Activated CD8-positive, alpha-beta memory T cell treated with anti-CD3 and anti-CD28 coated beads, Interleukin-2, amount 10 ng/mL, durations not matched to agents 7 days and 5 days (primary cell): ENCODE results near the gene ADAMTS9. TPM values are rescaled to one million over a fixed set of nuclear protein-coding genes. Genes with fewer than 3 reads are reported as not detected.

Experiments used
- ATAC-seq: fragments of 150-1000 bp; cut with Tn5 transposase; one replicate; pipeline ENCODE4 v1.10.0; 2021; ENCODE audit warnings: moderate library complexity
- CTCF ChIA-PET: fragments of 350-600 bp; sonication (Branson Sonifier 250); formaldehyde crosslinking; loops from one replicate; lab custom pipeline; 2021; ENCODE audit warnings: antibody characterized with exemption; lab: Charles Lee
- DNase-seq: peaks from one replicate; pipeline ENCODE4 v3.0.0-alpha.2; 2020
- H3K27ac Mint-ChIP-seq: one replicate; pipeline ENCODE4 v1.8.0; 2021; ENCODE audit warnings: mild to moderate bottlenecking, mixed read lengths
- H3K27me3 Mint-ChIP-seq: one replicate; pipeline ENCODE4 v1.8.0; 2021; ENCODE audit warnings: mixed read lengths
- H3K36me3 Mint-ChIP-seq: one replicate; pipeline ENCODE4 v1.8.0; 2021; ENCODE audit warnings: mild to moderate bottlenecking, mixed read lengths
- H3K4me1 Mint-ChIP-seq: one replicate; pipeline ENCODE4 v1.8.0; 2021; ENCODE audit warnings: mixed read lengths
- H3K4me3 Mint-ChIP-seq: one replicate; pipeline ENCODE4 v1.8.0; 2021; ENCODE audit warnings: mild to moderate bottlenecking, moderate library complexity, mixed read lengths
- H3K9me3 Mint-ChIP-seq: one replicate; pipeline ENCODE4 v1.8.0; 2022; ENCODE audit warnings: low read depth, mixed read lengths
- total RNA-seq, 2 experiments: library from RNA; stranded (reverse); gene quantifications; one replicate each; pipeline ENCODE4 v1.2.3, GENCODE V29; 2021

Gene ADAMTS9
- total RNA-seq, 2 experiments from 2014 or later, result not detected

DNA sequence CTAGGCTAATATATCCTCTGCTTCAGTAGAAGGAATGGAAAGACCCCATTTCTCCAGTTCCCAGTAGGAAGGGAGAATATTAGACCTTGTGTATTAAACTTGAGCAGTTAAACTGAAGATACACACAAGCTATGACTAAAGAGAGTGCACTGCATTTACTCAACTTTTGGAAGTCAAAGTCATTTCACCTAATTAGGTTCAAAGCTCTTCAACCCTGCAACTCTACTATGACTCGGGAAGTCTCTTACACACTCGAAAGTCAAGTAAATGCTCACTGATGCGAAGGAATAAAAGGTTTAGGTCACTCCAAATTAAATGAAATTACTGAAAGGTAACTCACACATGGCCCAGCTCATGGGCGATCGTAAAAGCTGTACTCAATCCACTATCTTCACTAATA lies 33.8 kb downstream of the ADAMTS9 start:
- ATAC-seq (no peak), DNase-seq (no peak)
- peaks cover 2% of the 10 kb centered on the region for H3K9me3 Mint-ChIP-seq
- no peaks in the 10 kb centered on the region for H3K36me3 Mint-ChIP-seq
- no peaks in the 10 kb centered on the region for H3K27me3 Mint-ChIP-seq
- H3K4me1 Mint-ChIP-seq, result no peaks in the 10 kb centered on the region
- H3K27ac Mint-ChIP-seq, result no peak overlapping the region
- H3K4me3 Mint-ChIP-seq, result no peak overlapping the region
- CTCF ChIA-PET, result no interaction called here

DNA sequence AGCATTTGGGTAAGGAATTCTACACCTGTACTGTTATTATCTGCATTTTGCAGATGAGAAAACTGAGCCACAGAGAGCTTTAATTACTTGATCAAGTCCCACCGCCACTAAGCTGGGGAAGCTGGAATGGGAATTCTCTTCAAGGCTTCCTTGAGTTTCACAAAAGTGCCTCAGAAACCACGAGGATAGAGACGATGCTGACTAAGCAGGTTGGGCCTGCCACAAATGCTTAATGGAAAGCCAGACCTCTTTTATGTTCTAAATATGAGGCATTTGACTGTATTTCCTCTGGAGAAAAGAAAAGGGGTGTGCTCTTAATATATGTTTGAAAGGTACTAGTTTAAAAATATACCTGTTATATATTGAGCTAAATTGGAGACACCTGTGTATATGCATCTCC lies 34.7 kb downstream of the ADAMTS9 start:
- no peaks in the 10 kb centered on the region for H3K4me1 Mint-ChIP-seq
- DNase-seq (no peak), ATAC-seq (no peak)
- H3K4me3 Mint-ChIP-seq, result no peak overlapping the region
- H3K27ac Mint-ChIP-seq, result no peak overlapping the region
- CTCF ChIA-PET, result no interaction called here
- peaks cover 2% of the 10 kb centered on the region for H3K9me3 Mint-ChIP-seq
- H3K27me3 Mint-ChIP-seq, result no peaks in the 10 kb centered on the region
- no peaks in the 10 kb centered on the region for H3K36me3 Mint-ChIP-seq

DNA sequence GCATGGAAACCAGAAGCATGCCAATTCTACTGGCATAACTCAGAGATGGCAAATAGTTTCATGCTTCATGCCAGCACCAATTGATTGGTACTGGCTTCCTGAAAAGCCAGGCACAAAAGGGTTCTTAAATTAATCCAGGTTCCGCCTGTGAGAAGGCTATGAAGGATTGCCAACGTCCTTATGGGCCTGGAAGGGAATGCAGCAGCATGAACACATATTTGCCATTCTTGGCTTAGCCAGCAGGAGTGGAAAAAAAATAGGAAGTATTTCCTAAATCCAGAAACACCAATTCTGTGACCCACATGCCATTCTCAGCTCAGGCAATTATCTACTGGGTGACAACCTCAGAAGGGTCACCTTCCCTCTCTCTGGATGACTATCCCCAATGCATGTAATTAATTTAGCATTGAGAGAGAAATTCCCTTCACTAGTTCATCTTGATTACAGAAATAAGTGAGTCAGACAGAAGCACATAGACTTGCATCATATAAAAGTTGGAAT lies 36.0 kb downstream of the ADAMTS9 start:
- H3K9me3 Mint-ChIP-seq, result peaks cover 2% of the 10 kb centered on the region
- DNase-seq, result no peak
- CTCF ChIA-PET, result no interaction called here
- H3K4me3 Mint-ChIP-seq, result no peak overlapping the region
- H3K27ac Mint-ChIP-seq, result no peak overlapping the region
- no peak for ATAC-seq
- no peaks in the 10 kb centered on the region for H3K36me3 Mint-ChIP-seq
- H3K27me3 Mint-ChIP-seq, result no peaks in the 10 kb centered on the region
- H3K4me1 Mint-ChIP-seq, result no peaks in the 10 kb centered on the region

DNA sequence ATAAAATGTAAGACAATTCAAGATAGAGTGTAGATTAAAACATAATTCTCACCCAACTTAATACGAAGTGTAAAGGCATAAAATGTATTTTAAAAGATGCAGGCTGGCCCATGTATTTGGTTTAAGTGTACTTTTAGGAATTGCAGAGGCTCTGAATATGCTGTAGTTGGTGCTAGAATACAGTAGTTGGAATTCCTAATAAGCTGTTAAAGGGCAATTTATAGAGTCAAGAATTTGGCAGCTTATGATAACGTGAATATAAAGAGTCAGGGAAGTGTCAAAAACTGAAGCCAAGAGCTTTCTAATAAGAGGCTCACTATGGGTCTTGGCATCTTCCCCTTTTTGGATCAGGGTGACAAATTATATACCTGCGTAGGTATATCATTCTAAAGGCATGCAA lies 36.5 kb downstream of the ADAMTS9 start:
- H3K27me3 Mint-ChIP-seq, result no peaks in the 10 kb centered on the region
- no peaks in the 10 kb centered on the region for H3K4me1 Mint-ChIP-seq
- H3K27ac Mint-ChIP-seq, result no peak overlapping the region
- peaks cover 2% of the 10 kb centered on the region for H3K9me3 Mint-ChIP-seq
- CTCF ChIA-PET, result no interaction called here
- ATAC-seq (no peak), DNase-seq (no peak)
- no peaks in the 10 kb centered on the region for H3K36me3 Mint-ChIP-seq
- no peak overlapping the region for H3K4me3 Mint-ChIP-seq

DNA sequence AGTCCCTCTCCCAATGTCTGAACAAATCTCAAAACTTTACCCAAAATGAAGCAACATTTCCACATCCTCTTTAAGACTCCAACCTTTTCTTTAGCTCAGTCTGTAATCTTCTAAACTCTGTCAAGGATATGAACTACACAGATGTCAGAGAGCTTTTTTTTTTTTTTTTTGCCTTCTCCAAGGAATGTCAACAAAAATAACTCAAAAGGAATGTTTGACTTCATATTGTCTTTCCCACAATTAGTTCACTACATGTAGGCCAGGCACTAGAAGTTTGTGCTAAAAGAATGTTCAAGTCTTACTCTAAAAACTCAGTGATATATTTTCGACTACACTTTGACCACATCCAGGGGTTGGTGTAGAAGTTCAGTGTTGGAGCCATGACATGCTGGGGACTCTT lies 37.1 kb downstream of the ADAMTS9 start:
- H3K27me3 Mint-ChIP-seq, result no peaks in the 10 kb centered on the region

DNA sequence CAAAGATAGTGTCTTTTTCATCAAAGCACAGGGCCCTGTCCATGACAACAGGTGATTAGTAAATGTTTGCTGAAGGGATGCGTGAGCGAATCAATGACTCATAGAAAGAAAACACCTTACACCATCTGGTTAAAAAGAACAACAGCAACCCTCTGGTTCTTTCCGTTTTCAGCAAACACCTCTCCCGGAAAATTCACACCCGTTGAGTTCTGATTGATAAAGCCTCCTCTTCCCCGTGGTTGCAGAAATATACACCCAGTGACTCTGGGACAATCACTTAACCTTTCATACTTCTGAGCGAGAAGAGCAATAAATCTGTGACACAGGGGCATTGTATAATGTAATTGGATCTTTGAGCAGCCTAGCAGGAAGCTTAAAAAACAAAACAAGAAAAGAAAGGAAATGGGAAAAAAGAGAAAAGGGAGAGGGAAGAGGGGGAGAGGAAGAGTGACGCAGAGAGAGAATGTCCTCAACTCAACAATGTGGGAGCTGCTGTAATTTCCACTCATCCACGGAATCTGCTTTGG lies 37.6 kb downstream of the ADAMTS9 start:
- Mint-ChIP-seq H3K27me3 (no peaks in the 10 kb centered on the region), H3K27ac (no peak overlapping the region), H3K9me3 (peaks cover 2% of the 10 kb centered on the region), H3K36me3 (no peaks in the 10 kb centered on the region), H3K4me3 (no peak overlapping the region), H3K4me1 (no peaks in the 10 kb centered on the region)
- DNase-seq, result no peak
- no peak for ATAC-seq
- CTCF ChIA-PET, result no interaction called here

More for the DNA sequence above, 37.1 kb downstream of the ADAMTS9 start:
- peaks cover 2% of the 10 kb centered on the region for H3K9me3 Mint-ChIP-seq
- ATAC-seq, result no peak
- CTCF ChIA-PET, result no interaction called here
- H3K27ac Mint-ChIP-seq, result no peak overlapping the region
- no peak for DNase-seq
- H3K4me1 Mint-ChIP-seq, result no peaks in the 10 kb centered on the region
- H3K36me3 Mint-ChIP-seq, result no peaks in the 10 kb centered on the region
- no peak overlapping the region for H3K4me3 Mint-ChIP-seq

DNA sequence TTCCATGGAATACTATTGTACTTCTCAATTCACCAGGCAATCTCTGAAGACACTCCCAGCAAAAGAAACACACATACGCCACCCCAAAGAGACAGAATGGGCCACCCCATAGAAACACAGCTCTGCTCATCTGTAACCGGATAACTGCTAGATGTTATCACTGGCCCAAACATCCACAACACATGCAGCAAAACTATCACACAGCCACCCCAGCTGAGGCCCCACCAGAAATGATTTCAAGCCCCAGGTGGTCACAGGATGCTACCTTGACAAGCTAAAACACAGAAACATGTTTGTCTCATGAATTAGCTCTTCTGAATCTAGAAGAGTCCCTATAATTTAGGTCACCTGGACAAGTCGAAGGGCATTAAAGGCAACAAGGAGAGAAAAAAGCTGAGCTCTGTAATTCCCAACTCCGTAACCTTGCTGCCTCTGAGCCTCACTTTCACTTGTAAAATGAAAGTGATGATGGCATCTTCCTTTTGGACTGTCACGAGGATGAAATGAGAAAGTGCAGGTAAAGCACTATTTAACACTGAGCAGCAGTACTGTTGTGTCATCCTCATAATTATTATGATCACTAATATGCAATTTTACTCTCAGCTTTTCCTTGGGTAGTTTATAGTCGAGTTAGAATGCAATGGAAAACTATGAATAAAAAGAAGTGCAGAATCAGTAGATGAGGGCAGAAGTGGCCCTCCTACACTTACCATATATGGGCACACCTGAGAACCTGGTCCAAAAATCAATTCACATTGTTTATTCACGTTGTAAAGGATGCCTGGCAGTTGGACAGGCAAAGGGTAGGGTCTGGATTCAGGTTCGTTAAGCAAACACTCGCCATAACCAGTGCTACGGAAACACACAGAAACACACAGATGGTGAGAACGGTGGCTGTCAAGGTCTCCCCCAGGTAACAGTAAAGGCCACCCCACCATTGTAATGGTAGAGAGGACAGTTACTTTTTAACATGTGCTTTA lies 38.6 kb downstream of the ADAMTS9 start:
- Mint-ChIP-seq H3K27ac (no peak overlapping the region), H3K36me3 (no peaks in the 10 kb centered on the region), H3K4me1 (no peaks in the 10 kb centered on the region), H3K9me3 (peaks cover 2% of the 10 kb centered on the region), H3K27me3 (no peaks in the 10 kb centered on the region), H3K4me3 (no peak overlapping the region)
- CTCF ChIA-PET, result no interaction called here
- no peak for ATAC-seq
- DNase-seq, result no peak

DNA sequence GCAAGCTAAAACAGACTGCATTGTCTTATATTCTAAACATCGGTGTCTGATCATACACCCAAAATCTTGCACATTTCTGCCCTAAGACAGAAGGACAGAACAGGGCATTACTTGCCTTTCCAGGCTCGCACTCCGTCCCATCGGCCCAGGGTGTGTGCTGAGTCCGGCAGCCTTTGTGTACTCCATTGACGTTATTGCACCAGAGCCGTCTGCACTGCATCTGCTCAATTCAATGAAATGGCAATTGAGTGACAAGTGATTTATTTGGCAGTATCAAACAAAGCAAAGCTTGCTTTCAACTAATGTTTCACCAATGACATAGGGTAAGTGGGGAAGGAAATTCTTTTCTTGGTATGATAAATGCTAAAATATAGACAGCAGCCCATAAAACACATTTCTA lies 40.0 kb downstream of the ADAMTS9 start:
- H3K9me3 Mint-ChIP-seq, result no peaks in the 10 kb centered on the region
- no peak for ATAC-seq
- DNase-seq, result no peak
- CTCF ChIA-PET, result no interaction called here
- H3K27me3 Mint-ChIP-seq, result no peaks in the 10 kb centered on the region
- no peaks in the 10 kb centered on the region for H3K4me1 Mint-ChIP-seq
- no peak overlapping the region for H3K27ac Mint-ChIP-seq
- H3K4me3 Mint-ChIP-seq, result no peak overlapping the region
- no peaks in the 10 kb centered on the region for H3K36me3 Mint-ChIP-seq

DNA sequence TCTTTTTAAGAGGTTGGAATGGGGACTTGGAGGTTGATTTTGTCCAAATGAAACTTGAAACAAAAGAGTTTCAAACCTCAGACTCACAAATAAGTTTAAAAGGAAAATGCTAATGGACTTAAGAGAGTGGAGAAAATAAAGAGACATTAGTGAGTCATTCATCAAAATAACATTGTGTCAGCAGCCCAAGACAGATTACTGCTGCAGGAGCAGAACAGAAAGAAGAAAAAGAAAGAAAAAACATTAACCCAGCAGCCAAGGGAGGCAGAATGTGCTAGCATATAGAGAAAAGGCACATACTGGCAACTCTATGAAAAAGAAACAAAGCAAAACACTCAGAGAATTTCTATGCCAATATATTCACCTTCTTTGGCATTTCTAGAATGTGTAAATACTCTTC lies 42.6 kb downstream of the ADAMTS9 start:
- CTCF ChIA-PET, result no interaction called here
- Mint-ChIP-seq H3K4me1 (no peaks in the 10 kb centered on the region), H3K4me3 (no peak overlapping the region), H3K9me3 (no peaks in the 10 kb centered on the region), H3K36me3 (no peaks in the 10 kb centered on the region), H3K27ac (no peak overlapping the region), H3K27me3 (no peaks in the 10 kb centered on the region)
- ATAC-seq, result no peak
- DNase-seq, result no peak

DNA sequence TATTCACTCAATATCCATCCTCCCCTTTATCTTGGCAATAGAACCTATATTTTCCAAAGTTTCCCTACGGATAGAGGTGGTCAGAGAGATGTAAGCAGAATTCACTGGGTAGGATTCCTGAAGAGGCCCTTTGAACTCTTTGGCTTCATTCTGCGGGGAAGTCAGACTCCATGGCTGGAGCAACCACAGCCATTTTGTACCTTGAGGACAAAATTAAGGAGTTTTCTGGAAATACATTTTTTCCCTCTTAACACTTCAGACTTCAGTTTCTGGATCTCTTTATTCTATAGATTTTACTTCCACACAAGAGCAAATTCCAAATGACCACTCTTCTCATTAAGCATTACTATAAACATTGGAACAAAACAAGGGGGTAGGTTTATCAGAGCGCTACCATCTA lies 43.3 kb downstream of the ADAMTS9 start:
- Mint-ChIP-seq H3K27ac (no peak overlapping the region), H3K27me3 (no peaks in the 10 kb centered on the region), H3K4me1 (no peaks in the 10 kb centered on the region), H3K36me3 (no peaks in the 10 kb centered on the region), H3K9me3 (no peaks in the 10 kb centered on the region), H3K4me3 (no peak overlapping the region)
- ATAC-seq (no peak), DNase-seq (no peak)
- CTCF ChIA-PET, result no interaction called here

DNA sequence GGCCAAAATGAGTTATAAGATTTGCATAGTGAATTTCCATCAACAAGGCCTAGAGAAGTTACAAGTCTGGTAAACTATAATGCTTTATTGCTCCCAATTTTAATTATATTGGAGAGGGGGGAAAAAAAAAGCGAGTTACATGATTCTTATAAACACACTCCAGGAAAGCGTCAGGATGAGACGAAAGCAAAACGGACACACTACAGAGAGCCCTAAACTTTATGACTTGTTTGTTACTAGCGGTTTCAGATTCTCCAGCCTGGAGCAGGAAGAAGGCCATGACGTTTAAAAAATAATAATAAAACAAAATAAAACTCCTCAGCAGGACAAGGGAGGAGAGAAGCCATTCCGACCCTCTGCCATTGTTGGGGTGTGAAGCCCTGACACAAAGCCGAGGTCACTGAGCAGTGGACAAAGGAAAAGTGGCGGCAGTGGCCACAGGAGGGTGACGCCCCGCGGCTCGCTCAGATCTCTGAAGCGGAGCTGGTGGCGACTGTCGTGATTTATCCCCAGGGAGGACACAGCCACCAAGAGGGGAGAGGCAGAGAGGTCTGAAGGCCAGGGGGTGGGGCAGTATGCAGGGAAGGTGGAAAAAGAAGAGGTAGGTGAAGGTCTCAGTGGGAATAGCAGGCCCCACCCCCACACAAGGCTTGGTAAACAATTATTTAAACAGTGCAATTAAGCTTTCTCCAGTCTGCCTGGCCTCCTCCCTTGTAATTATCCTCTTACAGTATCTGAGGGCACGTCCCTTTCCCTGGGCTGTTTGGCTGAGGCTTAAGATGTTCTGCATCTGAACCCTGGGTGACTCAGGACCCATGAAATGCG lies 45.3 kb downstream of the ADAMTS9 start:
- no peak for ATAC-seq
- Mint-ChIP-seq H3K27me3 (no peaks in the 10 kb centered on the region), H3K36me3 (no peaks in the 10 kb centered on the region), H3K9me3 (no peaks in the 10 kb centered on the region), H3K27ac (no peak overlapping the region), H3K4me3 (no peak overlapping the region), H3K4me1 (no peaks in the 10 kb centered on the region)
- CTCF ChIA-PET, result no interaction called here
- DNase-seq, result no peak

DNA sequence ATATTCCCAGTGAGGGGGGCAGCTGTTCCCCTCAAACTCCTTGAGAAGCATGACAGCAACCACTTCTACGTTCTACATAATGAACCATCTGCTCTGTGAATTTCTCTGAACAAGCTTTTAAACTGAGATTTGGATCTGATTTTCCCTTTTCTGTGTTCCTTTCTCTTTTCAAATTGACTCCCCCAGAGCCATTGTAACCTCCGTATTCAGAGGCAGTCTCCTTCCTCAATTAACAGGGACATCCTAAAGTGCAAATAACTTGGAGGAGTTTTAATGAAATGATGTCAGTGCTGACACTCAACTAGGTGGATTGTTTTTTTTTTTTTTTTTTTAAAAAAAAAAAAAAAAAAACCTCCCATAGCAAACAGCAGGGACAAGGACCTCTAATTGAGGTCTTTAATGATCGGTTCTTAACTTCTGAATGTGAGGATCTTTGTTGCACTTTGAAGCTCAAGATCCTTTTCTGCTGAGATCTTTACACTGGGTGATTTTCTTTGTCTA lies 48.8 kb downstream of the ADAMTS9 start:
- no peak overlapping the region for H3K27ac Mint-ChIP-seq
- H3K36me3 Mint-ChIP-seq, result no peaks in the 10 kb centered on the region
- H3K27me3 Mint-ChIP-seq, result no peaks in the 10 kb centered on the region

DNA sequence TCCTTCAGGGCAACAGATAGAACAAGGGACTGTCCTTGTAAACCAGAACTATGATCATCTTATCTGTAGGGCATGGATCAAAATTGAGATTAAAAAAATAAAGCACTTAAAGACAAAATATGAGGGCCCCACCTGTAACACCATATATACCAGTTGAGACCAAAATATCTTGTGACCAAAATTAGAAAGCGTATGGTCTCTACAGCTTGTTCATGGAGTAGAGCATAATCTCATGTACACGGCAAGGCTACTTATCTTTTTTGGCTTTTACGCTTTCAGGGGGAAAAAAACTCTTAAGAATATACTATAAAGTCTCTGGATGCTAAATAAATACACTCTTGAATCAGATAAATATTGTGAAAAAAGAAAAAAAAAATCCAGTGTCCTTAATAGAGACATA lies 49.3 kb downstream of the ADAMTS9 start:
- H3K4me1 Mint-ChIP-seq, result no peaks in the 10 kb centered on the region
- no peak for ATAC-seq
- H3K36me3 Mint-ChIP-seq, result no peaks in the 10 kb centered on the region
- no peak overlapping the region for H3K27ac Mint-ChIP-seq
- no peaks in the 10 kb centered on the region for H3K9me3 Mint-ChIP-seq
- H3K4me3 Mint-ChIP-seq, result no peak overlapping the region
- CTCF ChIA-PET, result no interaction called here
- no peak for DNase-seq
- no peaks in the 10 kb centered on the region for H3K27me3 Mint-ChIP-seq

More for the DNA sequence above, 48.8 kb downstream of the ADAMTS9 start:
- Mint-ChIP-seq H3K9me3 (no peaks in the 10 kb centered on the region), H3K4me3 (no peak overlapping the region), H3K4me1 (no peaks in the 10 kb centered on the region)
- ATAC-seq, result no peak
- no peak for DNase-seq
- CTCF ChIA-PET, result interaction anchor here (0.7 kb wide), 1 partner anchor 109 kb away, joined by 3 read pairs; no protein-coding TSS in a partner anchor
